GM12878 (cell line): ENCODE results near the gene ARID5B. TPM values are rescaled to one million over a fixed set of nuclear protein-coding genes. Genes with fewer than 3 reads are reported as not detected.

Experiments used
- BHLHE40 ChIP-seq, 2 experiments: fragments of 450-650 bp in 1 of 2; IDR thresholded peaks; 2 replicates each; pipeline ENCODE4 v1.6.1; 2011 to 2017; ENCODE audit warnings: low read depth in 2 of 2, borderline replicate concordance in 1 of 2, improper control_type of control experiment in 1 of 2, low read length in 1 of 2, mild to moderate bottlenecking in 1 of 2
- HDAC6 ChIP-seq: fragments of 200-600 bp; sonication (generic); IDR thresholded peaks from one replicate; pipeline ENCODE4 v1.8.0; 2017; ENCODE audit warnings: antibody characterized with exemption; ENCODE audit not compliant: unreplicated experiment
- JUND ChIP-seq: IDR thresholded peaks from 2 replicates; pipeline ENCODE4 v1.6.1; 2012; ENCODE audit warnings: low read depth, mild to moderate bottlenecking, low read length, improper control_type of control experiment, moderate library complexity
- MEF2B ChIP-seq: fragments of 450-650 bp; IDR thresholded peaks from 2 replicates; pipeline ENCODE4 v1.6.1; 2018; ENCODE audit warnings: mild to moderate bottlenecking, moderate library complexity; ENCODE audit not compliant: partially characterized antibody, poor library complexity, severe bottlenecking
- MTA2 ChIP-seq: fragments of 450-650 bp; IDR thresholded peaks from 2 replicates; pipeline ENCODE4 v1.6.1; 2016; ENCODE audit warnings: low read depth, mild to moderate bottlenecking, moderate library complexity
- MYC ChIP-seq: IDR thresholded peaks from 2 replicates; pipeline ENCODE4 v1.6.1; 2011; ENCODE audit warnings: mild to moderate bottlenecking, low read length, moderate library complexity, inconsistent platforms; ENCODE audit not compliant: insufficient read depth, insufficient replicate concordance, insufficient read length, severe bottlenecking
- NFIC ChIP-seq: IDR thresholded peaks from 2 replicates; pipeline ENCODE4 v1.6.1; 2012; ENCODE audit warnings: low read depth, mild to moderate bottlenecking, inconsistent platforms, low read length, moderate library complexity
- NFYB ChIP-seq: IDR thresholded peaks from 2 replicates; pipeline ENCODE4 v1.6.1; 2011; ENCODE audit warnings: low read depth, mild to moderate bottlenecking, low read length, improper control_type of control experiment, moderate library complexity; ENCODE audit not compliant: insufficient read depth
- PAX5 ChIP-seq: IDR thresholded peaks from 2 replicates; pipeline ENCODE4 v1.6.1; 2011; ENCODE audit warnings: low read depth, low read length, borderline replicate concordance
- PML ChIP-seq: IDR thresholded peaks from 2 replicates; pipeline ENCODE4 v1.6.1; 2012; ENCODE audit warnings: low read length, inconsistent platforms
- POLR2AphosphoS5 ChIP-seq: IDR thresholded peaks from 2 replicates; pipeline ENCODE4 v1.6.1; 2011; ENCODE audit warnings: mild to moderate bottlenecking, low read length, inconsistent platforms
- RFX5 ChIP-seq: IDR thresholded peaks from 2 replicates; pipeline ENCODE4 v1.6.1; 2011; ENCODE audit warnings: low read depth, low read length, improper control_type of control experiment
- SKIL ChIP-seq: fragments of 450-650 bp; IDR thresholded peaks from 2 replicates; pipeline ENCODE4 v1.6.1; 2017; ENCODE audit warnings: mild to moderate bottlenecking, low read depth, inconsistent platforms; ENCODE audit not compliant: poor library complexity, severe bottlenecking
- SMARCA5 ChIP-seq: fragments of 450-650 bp; IDR thresholded peaks from 2 replicates; pipeline ENCODE4 v1.6.1; 2017; ENCODE audit warnings: mild to moderate bottlenecking
- TCF7 ChIP-seq: IDR thresholded peaks from 2 replicates; pipeline ENCODE4 v1.6.1; 2014; ENCODE audit warnings: antibody characterized with exemption, borderline replicate concordance
- polyA plus RNA-seq, 11 experiments: library from polyadenylated mRNA; depleted of rRNA in 4 of 11; unstranded in 6 of 11; stranded (reverse) in 5 of 11; fragments of >200 nt; fragmentation: Nextera tagmentation in 4 of 11; fragmentation: Illumina TruSeq in 1 of 11; extraction: Ambion mirVana in 4 of 11; extraction: Trizol in 1 of 11; gene quantifications; 1 replicate in 1 of 11; 2 replicates in 10 of 11; pipeline versions ENCODE4 v1.2.1 to v1.2.3, GENCODE V29; 2011 to 2016; ENCODE audit warnings: inconsistent platforms in 2 of 11, missing spikeins in 2 of 11, low read depth in 1 of 11
- total RNA-seq, 4 experiments: library from RNA; depleted of rRNA in 3 of 4; stranded (reverse); fragments of >200 nt in 3 of 4; fragmentation: Illumina TruSeq in 1 of 4; extraction: Trizol in 1 of 4; gene quantifications; 2 replicates each; pipeline versions ENCODE4 v1.2.1 to v1.2.3, GENCODE V29; 2013 to 2021
- TF ChIP-seq, protein P1 (sequence below): fragments of 450-650 bp; IDR thresholded peaks from 2 replicates; pipeline ENCODE4 v1.6.1; 2017; ENCODE audit warnings: antibody characterized with exemption, mild to moderate bottlenecking, moderate library complexity
- TF ChIP-seq, protein P2 (sequence below): fragments of 450-650 bp; IDR thresholded peaks from 2 replicates; pipeline ENCODE4 v1.6.1; 2016; ENCODE audit warnings: mild to moderate bottlenecking
- TF ChIP-seq, protein P3 (sequence below): fragments of 450-650 bp; IDR thresholded peaks from 2 replicates; pipeline ENCODE4 v1.6.1; 2016; ENCODE audit warnings: mild to moderate bottlenecking, moderate library complexity, borderline replicate concordance

ARID5B gene
- total and polyA plus RNA-seq, 10 of the 15 experiments (the other 5 are each of a cell fraction or from before 2014, with no cell fraction given) = 2.7 to 8.5 (median 6.1) TPM

DNA sequence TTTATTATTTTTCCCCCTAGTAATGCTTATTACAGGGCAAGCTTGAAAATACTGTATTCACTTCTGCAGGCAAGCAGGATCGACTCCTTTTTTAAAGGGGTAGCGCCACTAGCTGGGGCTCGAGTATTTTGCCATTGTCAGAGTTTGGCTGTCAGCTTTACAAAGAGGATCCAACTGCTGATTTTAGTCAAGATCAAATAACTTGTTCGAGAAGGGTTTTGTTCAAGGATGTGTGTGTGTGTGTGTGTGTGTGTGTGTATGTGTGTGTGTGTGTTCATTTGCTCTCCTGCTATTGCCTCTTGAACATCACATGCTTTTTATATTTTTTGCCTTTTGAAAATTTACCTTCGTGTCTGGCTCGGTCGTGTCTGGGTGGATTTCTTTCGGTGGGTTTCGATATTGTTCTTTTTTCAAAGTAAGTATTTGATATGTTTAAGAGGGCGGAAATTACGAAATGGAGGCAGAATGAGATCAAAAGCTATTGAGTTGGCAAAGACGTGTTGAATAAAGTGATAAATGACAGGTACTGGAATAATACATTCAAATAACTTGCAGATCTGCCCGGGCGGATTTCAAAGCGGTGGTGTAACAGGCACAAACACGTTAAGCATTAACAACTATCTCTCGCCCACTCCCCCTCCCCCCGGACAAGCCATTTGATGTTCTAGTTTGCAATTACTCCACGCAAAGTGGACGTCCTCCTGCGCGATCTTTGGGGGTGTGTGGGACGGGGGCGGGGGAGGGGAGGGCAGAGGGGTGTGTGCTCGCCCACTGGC is 1.1 kb downstream of the ARID5B start (continued):
- TF ChIP-seq NFYB (no peak), POLR2AphosphoS5 (0 out of 2 replicates have a peak, but pooled peaks have one; percentile 11), TCF7 (peak; percentile 66; the same call in 1 of the 2 replicates), NFIC (0 out of 2 replicates have a peak, but pooled peaks have one; percentile 28), MTA2 (no peak), MYC (no peak), RFX5 (no peak), SMARCA5 (no peak), PML (no peak), SKIL (peak; percentile 74), HDAC6 (no peak), PAX5 (no peak), MEF2B (no peak), BHLHE40 (IDR thresholded peaks at IDR 0.05; ENCODE audit: borderline replicate concordance in 1 of 2, low read depth in 2 of 2, low read length in 1 of 2) (no peak; a peak in 1 of 4 replicates), JUND (no peak)
- TF ChIP-seq, protein P1, sequence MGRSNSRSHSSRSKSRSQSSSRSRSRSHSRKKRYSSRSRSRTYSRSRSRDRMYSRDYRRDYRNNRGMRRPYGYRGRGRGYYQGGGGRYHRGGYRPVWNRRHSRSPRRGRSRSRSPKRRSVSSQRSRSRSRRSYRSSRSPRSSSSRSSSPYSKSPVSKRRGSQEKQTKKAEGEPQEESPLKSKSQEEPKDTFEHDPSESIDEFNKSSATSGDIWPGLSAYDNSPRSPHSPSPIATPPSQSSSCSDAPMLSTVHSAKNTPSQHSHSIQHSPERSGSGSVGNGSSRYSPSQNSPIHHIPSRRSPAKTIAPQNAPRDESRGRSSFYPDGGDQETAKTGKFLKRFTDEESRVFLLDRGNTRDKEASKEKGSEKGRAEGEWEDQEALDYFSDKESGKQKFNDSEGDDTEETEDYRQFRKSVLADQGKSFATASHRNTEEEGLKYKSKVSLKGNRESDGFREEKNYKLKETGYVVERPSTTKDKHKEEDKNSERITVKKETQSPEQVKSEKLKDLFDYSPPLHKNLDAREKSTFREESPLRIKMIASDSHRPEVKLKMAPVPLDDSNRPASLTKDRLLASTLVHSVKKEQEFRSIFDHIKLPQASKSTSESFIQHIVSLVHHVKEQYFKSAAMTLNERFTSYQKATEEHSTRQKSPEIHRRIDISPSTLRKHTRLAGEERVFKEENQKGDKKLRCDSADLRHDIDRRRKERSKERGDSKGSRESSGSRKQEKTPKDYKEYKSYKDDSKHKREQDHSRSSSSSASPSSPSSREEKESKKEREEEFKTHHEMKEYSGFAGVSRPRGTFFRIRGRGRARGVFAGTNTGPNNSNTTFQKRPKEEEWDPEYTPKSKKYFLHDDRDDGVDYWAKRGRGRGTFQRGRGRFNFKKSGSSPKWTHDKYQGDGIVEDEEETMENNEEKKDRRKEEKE = no peak
- TF ChIP-seq, protein P2, sequence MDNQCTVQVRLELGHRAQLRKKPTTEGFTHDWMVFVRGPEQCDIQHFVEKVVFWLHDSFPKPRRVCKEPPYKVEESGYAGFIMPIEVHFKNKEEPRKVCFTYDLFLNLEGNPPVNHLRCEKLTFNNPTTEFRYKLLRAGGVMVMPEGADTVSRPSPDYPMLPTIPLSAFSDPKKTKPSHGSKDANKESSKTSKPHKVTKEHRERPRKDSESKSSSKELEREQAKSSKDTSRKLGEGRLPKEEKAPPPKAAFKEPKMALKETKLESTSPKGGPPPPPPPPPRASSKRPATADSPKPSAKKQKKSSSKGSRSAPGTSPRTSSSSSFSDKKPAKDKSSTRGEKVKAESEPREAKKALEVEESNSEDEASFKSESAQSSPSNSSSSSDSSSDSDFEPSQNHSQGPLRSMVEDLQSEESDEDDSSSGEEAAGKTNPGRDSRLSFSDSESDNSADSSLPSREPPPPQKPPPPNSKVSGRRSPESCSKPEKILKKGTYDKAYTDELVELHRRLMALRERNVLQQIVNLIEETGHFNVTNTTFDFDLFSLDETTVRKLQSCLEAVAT = peak; percentile 91
- TF ChIP-seq, protein P3, sequence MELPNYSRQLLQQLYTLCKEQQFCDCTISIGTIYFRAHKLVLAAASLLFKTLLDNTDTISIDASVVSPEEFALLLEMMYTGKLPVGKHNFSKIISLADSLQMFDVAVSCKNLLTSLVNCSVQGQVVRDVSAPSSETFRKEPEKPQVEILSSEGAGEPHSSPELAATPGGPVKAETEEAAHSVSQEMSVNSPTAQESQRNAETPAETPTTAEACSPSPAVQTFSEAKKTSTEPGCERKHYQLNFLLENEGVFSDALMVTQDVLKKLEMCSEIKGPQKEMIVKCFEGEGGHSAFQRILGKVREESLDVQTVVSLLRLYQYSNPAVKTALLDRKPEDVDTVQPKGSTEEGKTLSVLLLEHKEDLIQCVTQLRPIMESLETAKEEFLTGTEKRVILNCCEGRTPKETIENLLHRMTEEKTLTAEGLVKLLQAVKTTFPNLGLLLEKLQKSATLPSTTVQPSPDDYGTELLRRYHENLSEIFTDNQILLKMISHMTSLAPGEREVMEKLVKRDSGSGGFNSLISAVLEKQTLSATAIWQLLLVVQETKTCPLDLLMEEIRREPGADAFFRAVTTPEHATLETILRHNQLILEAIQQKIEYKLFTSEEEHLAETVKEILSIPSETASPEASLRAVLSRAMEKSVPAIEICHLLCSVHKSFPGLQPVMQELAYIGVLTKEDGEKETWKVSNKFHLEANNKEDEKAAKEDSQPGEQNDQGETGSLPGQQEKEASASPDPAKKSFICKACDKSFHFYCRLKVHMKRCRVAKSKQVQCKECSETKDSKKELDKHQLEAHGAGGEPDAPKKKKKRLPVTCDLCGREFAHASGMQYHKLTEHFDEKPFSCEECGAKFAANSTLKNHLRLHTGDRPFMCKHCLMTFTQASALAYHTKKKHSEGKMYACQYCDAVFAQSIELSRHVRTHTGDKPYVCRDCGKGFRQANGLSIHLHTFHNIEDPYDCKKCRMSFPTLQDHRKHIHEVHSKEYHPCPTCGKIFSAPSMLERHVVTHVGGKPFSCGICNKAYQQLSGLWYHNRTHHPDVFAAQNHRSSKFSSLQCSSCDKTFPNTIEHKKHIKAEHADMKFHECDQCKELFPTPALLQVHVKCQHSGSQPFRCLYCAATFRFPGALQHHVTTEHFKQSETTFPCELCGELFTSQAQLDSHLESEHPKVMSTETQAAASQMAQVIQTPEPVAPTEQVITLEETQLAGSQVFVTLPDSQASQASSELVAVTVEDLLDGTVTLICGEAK = peak; percentile 36; the same call in 1 of the 2 replicates
